H1 (cell line): Measurements from ENCODE around the gene FAM210A. TPM values are rescaled to one million over a fixed set of nuclear protein-coding genes. Genes with fewer than 3 reads are reported as not detected.
"Not testable (repeated sequence)": the region's sequence is repeated elsewhere in the genome, so short reads cannot be mapped to it uniquely, and the experiment has no call there.

Experiments
- CTCF ChIA-PET: fragments of 300-600 bp; sonication (Branson Sonifier 250); formaldehyde crosslinking; loops from one replicate; lab custom pipeline; 2021; ENCODE audit not compliant: partially characterized antibody; lab: Charles Lee
- POLR2A ChIA-PET: fragments of 300-600 bp; sonication (Branson Sonifier 250); formaldehyde crosslinking; loops from one replicate; lab custom pipeline; 2021; ENCODE audit warnings: inconsistent platforms; ENCODE audit not compliant: partially characterized antibody; lab: Charles Lee
- DNase-seq, 2 experiments: peaks; one replicate each; pipeline versions ENCODE4 v3.0.0 to v3.0.0-alpha.2; 2010 to 2022; ENCODE audit warnings: low spot score in 2 of 2, low read depth in 1 of 2, mixed read lengths in 1 of 2
- FAIRE-seq: peaks from 2 replicates; lab custom pipeline; 2011; peaks lifted over from hg19 to GRCh38; lab: Jason Lieb, UNC
- H2AFZ ChIP-seq: 2 replicates; pipeline ENCODE4 v1.8.1; 2012; ENCODE audit warnings: low read length, inconsistent platforms
- H2AK5ac ChIP-seq: 2 replicates; pipeline ENCODE4 v1.6.1; 2013; ENCODE audit warnings: low read depth, low read length
- H2BK120ac ChIP-seq: replicated peaks from 2 replicates; pipeline ENCODE3; 2013; ENCODE audit warnings: low read depth, low read length, inconsistent platforms
- H2BK12ac ChIP-seq: 2 replicates; pipeline ENCODE4 v1.6.1; 2013; ENCODE audit warnings: low read depth, low read length
- H2BK15ac ChIP-seq: 2 replicates; pipeline ENCODE4 v1.6.1; 2013; ENCODE audit warnings: low read length
- H2BK20ac ChIP-seq: 2 replicates; pipeline ENCODE4 v1.6.1; 2013; ENCODE audit warnings: low read length
- H2BK5ac ChIP-seq: 2 replicates; pipeline ENCODE4 v1.6.1; 2013; ENCODE audit warnings: low read depth, low read length
- H3K14ac ChIP-seq: 2 replicates; pipeline ENCODE4 v1.6.1; 2013; ENCODE audit warnings: inconsistent platforms; ENCODE audit not compliant: insufficient read length
- H3K18ac ChIP-seq: 2 replicates; pipeline ENCODE4 v1.6.1; 2013; ENCODE audit warnings: low read length; ENCODE audit errors: extremely low read depth
- H3K23ac ChIP-seq: 2 replicates; pipeline ENCODE4 v1.6.1; 2013; ENCODE audit warnings: inconsistent platforms; ENCODE audit not compliant: insufficient read length
- H3K23me2 ChIP-seq: 2 replicates; pipeline ENCODE4 v1.6.1; 2013; ENCODE audit warnings: low read depth, low read length
- H3K27ac ChIP-seq: 2 replicates; pipeline ENCODE4 v1.6.1; 2011; ENCODE audit warnings: low read depth, low read length, inconsistent platforms
- H3K27me3 ChIP-seq, 4 experiments: replicated peaks in 1 of 4; 1 replicate in 1 of 4; 2 replicates in 3 of 4; pipeline versions ENCODE4 v1.6.1 to v1.8.1; 2011 to 2013; ENCODE audit warnings: low read length in 3 of 4, mild to moderate bottlenecking in 3 of 4, inconsistent platforms in 2 of 4, mixed read lengths in 2 of 4, moderate library complexity in 1 of 4; ENCODE audit not compliant: control insufficient read depth in 3 of 4, insufficient read depth in 3 of 4; ENCODE audit errors: extremely low read depth in 1 of 4
- H3K36me3 ChIP-seq, 4 experiments: 2 replicates each; pipeline versions ENCODE4 v1.6.1 to v1.8.1; 2011 to 2013; ENCODE audit warnings: mild to moderate bottlenecking in 4 of 4, low read length in 3 of 4, moderate library complexity in 2 of 4, control low read depth in 1 of 4, inconsistent platforms in 1 of 4; ENCODE audit not compliant: insufficient read depth in 4 of 4, control insufficient read depth in 2 of 4
- H3K4ac ChIP-seq: replicated peaks from 2 replicates; pipeline ENCODE3; 2013; ENCODE audit warnings: low read length, low read depth, mixed read lengths, inconsistent platforms; ENCODE audit not compliant: insufficient read length
- H3K4me1 ChIP-seq, 4 experiments: replicated peaks in 1 of 4; 1 replicate in 1 of 4; 2 replicates in 3 of 4; pipeline versions ENCODE4 v1.6.1 to v1.8.1; 2011 to 2013; ENCODE audit warnings: low read length in 3 of 4, inconsistent platforms in 2 of 4, mixed read lengths in 1 of 4; ENCODE audit not compliant: insufficient read depth in 4 of 4, control insufficient read depth in 3 of 4
- H3K4me2 ChIP-seq, 2 experiments: 2 replicates each; pipeline versions ENCODE4 v1.6.1 to v1.8.1; 2011 to 2013; ENCODE audit warnings: low read depth in 2 of 2, low read length in 2 of 2, control low read depth in 1 of 2, inconsistent platforms in 1 of 2, mild to moderate bottlenecking in 1 of 2; ENCODE audit not compliant: insufficient read depth in 1 of 2
- H3K4me3 ChIP-seq, 4 experiments: fragments of 200-600, 300-600 bp in 1 of 4; sonication (generic), shearing (Covaris generic), sonication (Bioruptor Twin) in 1 of 4; 2 replicates each; pipeline versions ENCODE4 v1.5.1 to v1.8.1; 2011 to 2016; ENCODE audit warnings: low read length in 4 of 4, low read depth in 3 of 4, control low read depth in 2 of 4, inconsistent platforms in 2 of 4, mild to moderate bottlenecking in 2 of 4, mixed read lengths in 1 of 4, moderate library complexity in 1 of 4; ENCODE audit not compliant: insufficient read depth in 2 of 4; ENCODE audit errors: extremely low read depth in 1 of 4
- H3K56ac ChIP-seq: replicated peaks from 2 replicates; pipeline ENCODE3; 2013; ENCODE audit warnings: low read depth, mild to moderate bottlenecking, mixed read lengths, low read length, inconsistent platforms; ENCODE audit not compliant: insufficient read length
- H3K79me1 ChIP-seq: 2 replicates; pipeline ENCODE4 v1.6.1; 2013; ENCODE audit warnings: low read depth, low read length, control low read depth
- H3K79me2 ChIP-seq, 2 experiments: 2 replicates each; pipeline versions ENCODE4 v1.6.1 to v1.8.1; 2012 to 2013; ENCODE audit warnings: low read length in 2 of 2, mild to moderate bottlenecking in 2 of 2, inconsistent platforms in 1 of 2; ENCODE audit not compliant: insufficient read depth in 2 of 2, control insufficient read depth in 1 of 2
- H3K9ac ChIP-seq, 4 experiments: replicated peaks in 1 of 4; 1 replicate in 1 of 4; 2 replicates in 3 of 4; pipeline versions ENCODE4 v1.6.1 to v1.8.1; 2011 to 2013; ENCODE audit warnings: low read depth in 3 of 4, low read length in 3 of 4, control low read depth in 2 of 4, mild to moderate bottlenecking in 2 of 4, moderate library complexity in 2 of 4, inconsistent platforms in 1 of 4; ENCODE audit errors: extremely low read depth in 1 of 4
- H3K9me3 ChIP-seq, 2 experiments: 2 replicates each; pipeline versions ENCODE4 v1.6.1 to v1.8.1; 2012 to 2013; ENCODE audit warnings: mild to moderate bottlenecking in 2 of 2, moderate library complexity in 2 of 2, control low read depth in 1 of 2, inconsistent platforms in 1 of 2, low read depth in 1 of 2, low read length in 1 of 2, mixed read lengths in 1 of 2; ENCODE audit not compliant: insufficient read depth in 2 of 2
- H4K20me1 ChIP-seq, 2 experiments: replicated peaks in 1 of 2; 2 replicates each; pipeline versions ENCODE3 to v1.8.1; 2011 to 2013; ENCODE audit warnings: inconsistent platforms in 2 of 2, low read length in 2 of 2, mild to moderate bottlenecking in 1 of 2; ENCODE audit not compliant: insufficient read depth in 2 of 2, control insufficient read depth in 1 of 2
- H4K5ac ChIP-seq: 2 replicates; pipeline ENCODE4 v1.6.1; 2013; ENCODE audit warnings: low read length, low read depth, mixed read lengths, inconsistent platforms; ENCODE audit not compliant: insufficient read length
- H4K8ac ChIP-seq: 2 replicates; pipeline ENCODE4 v1.8.0; 2013; ENCODE audit warnings: mild to moderate bottlenecking, moderate library complexity, low read length, inconsistent platforms; ENCODE audit not compliant: insufficient read depth; ENCODE audit errors: extremely low read depth
- H4K91ac ChIP-seq: replicated peaks from 2 replicates; pipeline ENCODE3; 2013; ENCODE audit warnings: low read length, mixed read lengths, inconsistent platforms; ENCODE audit not compliant: insufficient read length
- WGBS, 2 experiments: shearing (Covaris generic) in 1 of 2; methylation state at CpG; one replicate each; pipeline versions ENCODE4 v1.1.6 to v1.1.7; 2013 to 2015; ENCODE audit warnings: low lambda C conversion rate in 2 of 2, mixed read lengths in 2 of 2, inconsistent platforms in 1 of 2, low coverage in 1 of 2, missing lambda C conversion rate in 1 of 2; ENCODE audit not compliant: insufficient replicate concordance in 2 of 2, insufficient coverage in 1 of 2, insufficient read length in 1 of 2; ENCODE audit errors: extremely low coverage in 1 of 2, missing lambda C conversion rate in 1 of 2; 5-methylcytosine and 5-hydroxymethylcytosine counted together
- polyA plus RNA-seq, 7 experiments: library from polyadenylated mRNA; depleted of rRNA in 3 of 7; stranded (reverse) in 5 of 7; unstranded in 2 of 7; fragments of >200 nt in 5 of 7; fragments of 200-250 nt in 2 of 7; gene quantifications; 1 replicate in 5 of 7; 2 replicates in 1 of 7; 4 replicates in 1 of 7; pipeline versions ENCODE4 v1.2.1 to v1.2.3, GENCODE V29; 2011 to 2013; ENCODE audit warnings: missing spikeins in 2 of 7, mixed read lengths in 2 of 7
- total RNA-seq: library from RNA; stranded (reverse); fragmentation: NEBNext Ultra II Directional; extraction: Animal tissue kit (Norgen Biotek cat#: 25700); gene quantifications from 2 replicates; pipeline ENCODE4 v1.2.1, GENCODE V29; 2021

The FAM210A gene
- total and polyA plus RNA-seq, 2 of the 8 experiments (the other 6 are each of a cell fraction or from before 2014, with no cell fraction given), result 8.2 to 25.4 TPM

- H3K27me3 ChIP-seq, H3K79me1 ChIP-seq, H3K14ac ChIP-seq, CTCF ChIA-PET, H2BK5ac ChIP-seq, FAIRE-seq, H2BK15ac ChIP-seq, H3K27ac ChIP-seq, H2AFZ ChIP-seq, H3K9me3 ChIP-seq, H3K23ac ChIP-seq, H3K36me3 ChIP-seq, H3K4me2 ChIP-seq, H2AK5ac ChIP-seq, H3K4ac ChIP-seq, H3K4me1 ChIP-seq, H4K8ac ChIP-seq, DNase-seq, H2BK120ac ChIP-seq, H3K18ac ChIP-seq, H3K56ac ChIP-seq, H4K91ac ChIP-seq, H3K9ac ChIP-seq, H2BK20ac ChIP-seq, H4K5ac ChIP-seq, H3K23me2 ChIP-seq, H4K20me1 ChIP-seq, H3K4me3 ChIP-seq, H2BK12ac ChIP-seq: not testable (repeated sequence)
- 95% methylated on average over 5 of the region's 5 CpGs; no CpG with 5 or more reads in 1 of the 2 experiments for WGBS, 2 experiments
- POLR2A ChIA-PET, result interaction anchor here (0.6 kb wide), 1 partner anchor 24 kb away, joined by 3 read pairs; no protein-coding TSS in a partner anchor
- peaks cover 0 to 38% of the 10 kb centered on the region in 2 experiments; a peak in 2 of 4 replicates for H3K79me2 ChIP-seq
Observed at GRCh38 chr18:13695337-13695736, 31.0 kb downstream of the FAM210A start.

GRCh38 chr18:13690060-13690459, 36.3 kb downstream of the FAM210A start:
- H2AK5ac ChIP-seq, H4K20me1 ChIP-seq, POLR2A ChIA-PET, H2BK120ac ChIP-seq, H3K9ac ChIP-seq, H3K9me3 ChIP-seq, FAIRE-seq, H2BK12ac ChIP-seq, H3K27me3 ChIP-seq, H2AFZ ChIP-seq, H2BK5ac ChIP-seq, H3K56ac ChIP-seq, H3K4me3 ChIP-seq, H3K27ac ChIP-seq, H3K36me3 ChIP-seq, H3K23ac ChIP-seq, H4K8ac ChIP-seq, H2BK20ac ChIP-seq, H3K79me1 ChIP-seq, H4K5ac ChIP-seq, H3K18ac ChIP-seq, H3K4me1 ChIP-seq, H3K4me2 ChIP-seq, H4K91ac ChIP-seq, H2BK15ac ChIP-seq, H3K4ac ChIP-seq, H3K23me2 ChIP-seq, H3K14ac ChIP-seq: not testable (repeated sequence)
- CTCF ChIA-PET, result interaction anchor here (0.6 to 1.5 kb wide), 3 partner anchors 9 to 687 kb away, joined by 3 to 6 read pairs (median 3); no protein-coding TSS in a partner anchor
- WGBS, 2 experiments, result 90% methylated on average over 9 of the region's 9 CpGs; no CpG with 5 or more reads in 1 of the 2 experiments
- peaks cover 5 to 41% of the 10 kb centered on the region in 2 experiments; a peak in 3 of 4 replicates for H3K79me2 ChIP-seq
- DNase-seq, result peak in 1 of 2 experiments; percentile 46
